WTC11 (cell line): ENCODE measurements around the gene TSPAN5.

Experiments used
- CREM ChIP-seq: sonication (generic); formaldehyde crosslinking; IDR thresholded peaks from 2 replicates; pipeline ENCODE4 v1.8.1; 2022; ENCODE audit warnings: mild to moderate bottlenecking, missing genetic modification reagents, moderate library complexity
- CTCF ChIP-seq: fragments of 200-600 bp; IDR thresholded peaks from 2 replicates; pipeline ENCODE4 v1.8.0; 2022; ENCODE audit warnings: antibody characterized with exemption
- ELF4 ChIP-seq: sonication (generic); formaldehyde crosslinking; IDR thresholded peaks from 2 replicates; pipeline ENCODE4 v1.8.1; 2022; ENCODE audit warnings: low read depth, mild to moderate bottlenecking, moderate library complexity, missing genetic modification reagents
- ESRRA ChIP-seq: sonication (generic); formaldehyde crosslinking; IDR thresholded peaks from 2 replicates; pipeline ENCODE4 v1.8.1; 2022; ENCODE audit warnings: mild to moderate bottlenecking, missing genetic modification reagents, borderline replicate concordance
- ETV6 ChIP-seq: sonication (generic); formaldehyde crosslinking; IDR thresholded peaks from 2 replicates; pipeline ENCODE4 v1.8.1; 2022; ENCODE audit warnings: mild to moderate bottlenecking, missing genetic modification reagents
- JAZF1 ChIP-seq: fragments of 250-450 bp; sonication (Bioruptor Pico); IDR thresholded peaks from 2 replicates; pipeline ENCODE4 v1.9.0; 2021; ENCODE audit warnings: moderate library complexity, mild to moderate bottlenecking, inconsistent platforms
- NFYB ChIP-seq: sonication (generic); formaldehyde crosslinking; conservative IDR thresholded peaks from 2 replicates; pipeline ENCODE4 v1.8.0; 2022; ENCODE audit warnings: low read depth, missing genetic modification reagents
- NR2C2 ChIP-seq: sonication (generic); formaldehyde crosslinking; IDR thresholded peaks from 2 replicates; pipeline ENCODE4 v1.8.0; 2022; ENCODE audit warnings: mild to moderate bottlenecking, missing genetic modification reagents
- PRDM15 ChIP-seq: sonication (generic); formaldehyde crosslinking; IDR thresholded peaks from 2 replicates; pipeline ENCODE4 v1.8.0; 2022; ENCODE audit warnings: missing genetic modification reagents
- TCF7 ChIP-seq: sonication (generic); formaldehyde crosslinking; IDR thresholded peaks from 2 replicates; pipeline ENCODE4 v1.8.0; 2022; ENCODE audit warnings: mild to moderate bottlenecking, low read depth, missing genetic modification reagents, moderate library complexity
- ZNF532 ChIP-seq: fragments of 250-450 bp; sonication (Bioruptor Pico); IDR thresholded peaks from 2 replicates; pipeline ENCODE4 v1.9.0; 2021; ENCODE audit warnings: mild to moderate bottlenecking, borderline replicate concordance
- TF ChIP-seq, protein P1 (sequence below): sonication (generic); formaldehyde crosslinking; IDR thresholded peaks from 2 replicates; pipeline ENCODE4 v1.8.0; 2022; ENCODE audit warnings: mild to moderate bottlenecking, missing genetic modification reagents

DNA sequence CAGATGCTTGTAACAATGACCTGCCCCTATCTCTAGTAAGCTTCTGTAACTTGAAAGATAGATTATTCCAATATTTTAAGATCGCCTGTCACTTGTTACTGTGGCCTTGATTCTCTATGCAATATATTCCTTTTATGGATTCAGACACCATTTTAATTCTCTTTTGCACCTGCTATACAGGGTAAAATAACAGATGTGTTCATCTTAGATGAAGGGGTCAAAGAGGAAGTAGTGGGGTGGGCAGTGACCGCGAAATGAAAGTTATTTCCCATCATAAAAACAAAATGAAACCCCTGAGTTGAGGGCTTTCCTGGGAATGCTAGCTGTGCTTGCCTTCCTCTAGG, 175.9 kb downstream of the TSPAN5 start:
- TF ChIP-seq CTCF = no peak
- no peak for TF ChIP-seq ELF4 (CRISPR knock-in tag)
- no peak for TF ChIP-seq CREM
- TF ChIP-seq TCF7 (CRISPR knock-in tag) = no peak
- no peak for TF ChIP-seq NR2C2 (CRISPR knock-in tag)
- TF ChIP-seq ETV6 (CRISPR knock-in tag) = no peak
- no peak for TF ChIP-seq NFYB
- no peak for TF ChIP-seq JAZF1 (CRISPR knock-in tag)
- no peak for TF ChIP-seq PRDM15 (CRISPR knock-in tag)
- TF ChIP-seq, protein P1, sequence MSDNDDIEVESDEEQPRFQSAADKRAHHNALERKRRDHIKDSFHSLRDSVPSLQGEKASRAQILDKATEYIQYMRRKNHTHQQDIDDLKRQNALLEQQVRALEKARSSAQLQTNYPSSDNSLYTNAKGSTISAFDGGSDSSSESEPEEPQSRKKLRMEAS (CRISPR knock-in tag) = no peak
- no peak for TF ChIP-seq ESRRA (CRISPR knock-in tag)
- no peak for TF ChIP-seq ZNF532 (CRISPR knock-in tag)
